Measurements from ENCODE around the gene CES5A.
"Not testable (repeated sequence)": the region's sequence is repeated elsewhere in the genome, so short reads cannot be mapped to it uniquely, and the experiment has no call there.

Gene CES5A, protein sequence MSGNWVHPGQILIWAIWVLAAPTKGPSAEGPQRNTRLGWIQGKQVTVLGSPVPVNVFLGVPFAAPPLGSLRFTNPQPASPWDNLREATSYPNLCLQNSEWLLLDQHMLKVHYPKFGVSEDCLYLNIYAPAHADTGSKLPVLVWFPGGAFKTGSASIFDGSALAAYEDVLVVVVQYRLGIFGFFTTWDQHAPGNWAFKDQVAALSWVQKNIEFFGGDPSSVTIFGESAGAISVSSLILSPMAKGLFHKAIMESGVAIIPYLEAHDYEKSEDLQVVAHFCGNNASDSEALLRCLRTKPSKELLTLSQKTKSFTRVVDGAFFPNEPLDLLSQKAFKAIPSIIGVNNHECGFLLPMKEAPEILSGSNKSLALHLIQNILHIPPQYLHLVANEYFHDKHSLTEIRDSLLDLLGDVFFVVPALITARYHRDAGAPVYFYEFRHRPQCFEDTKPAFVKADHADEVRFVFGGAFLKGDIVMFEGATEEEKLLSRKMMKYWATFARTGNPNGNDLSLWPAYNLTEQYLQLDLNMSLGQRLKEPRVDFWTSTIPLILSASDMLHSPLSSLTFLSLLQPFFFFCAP

DNA sequence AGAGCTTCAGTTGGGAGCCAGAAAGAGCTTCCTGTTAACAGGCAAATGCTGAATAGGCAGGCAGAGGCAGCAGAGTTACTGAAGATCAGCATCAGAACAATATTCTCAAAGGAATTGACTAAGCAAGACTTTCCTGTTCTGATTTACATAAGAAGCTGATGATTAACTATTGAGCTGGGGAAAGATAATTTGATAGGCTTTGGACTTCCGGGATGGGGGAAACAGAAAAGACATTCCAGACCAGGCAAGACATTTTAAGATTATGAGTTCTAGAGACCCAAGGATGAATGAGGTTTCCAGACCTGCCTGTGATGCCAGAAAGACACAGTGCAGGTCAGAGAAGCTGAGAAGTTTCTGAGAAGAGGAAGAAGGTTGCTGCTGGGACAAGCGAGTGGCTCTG, at the start of gene CES5A:
Gene CES5A, minus strand, starts transcription at position 101 of the 400 bp plus-strand sequence. CDS start 152 bp downstream, outside the sequence.
- DNase-seq, result no peak

DNA sequence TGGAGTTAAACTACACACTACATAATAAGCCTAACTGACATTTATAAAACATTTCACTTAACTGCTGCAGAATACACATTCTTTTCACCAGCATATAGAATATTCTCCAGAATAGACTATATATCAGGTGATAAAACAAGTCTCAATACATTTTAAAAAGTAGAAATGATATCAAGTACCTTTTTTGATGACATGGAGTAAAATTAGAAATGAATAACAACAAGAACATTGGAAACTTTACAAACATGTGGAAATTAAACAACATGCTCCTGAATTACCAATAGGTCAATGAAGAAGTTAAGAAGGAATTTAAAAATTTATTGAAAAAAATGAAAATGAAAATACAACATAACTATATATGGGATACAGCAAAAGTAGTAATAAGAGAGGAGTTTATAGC, 47.5 kb upstream of the CES5A start:
- no peak for DNase-seq

DNA sequence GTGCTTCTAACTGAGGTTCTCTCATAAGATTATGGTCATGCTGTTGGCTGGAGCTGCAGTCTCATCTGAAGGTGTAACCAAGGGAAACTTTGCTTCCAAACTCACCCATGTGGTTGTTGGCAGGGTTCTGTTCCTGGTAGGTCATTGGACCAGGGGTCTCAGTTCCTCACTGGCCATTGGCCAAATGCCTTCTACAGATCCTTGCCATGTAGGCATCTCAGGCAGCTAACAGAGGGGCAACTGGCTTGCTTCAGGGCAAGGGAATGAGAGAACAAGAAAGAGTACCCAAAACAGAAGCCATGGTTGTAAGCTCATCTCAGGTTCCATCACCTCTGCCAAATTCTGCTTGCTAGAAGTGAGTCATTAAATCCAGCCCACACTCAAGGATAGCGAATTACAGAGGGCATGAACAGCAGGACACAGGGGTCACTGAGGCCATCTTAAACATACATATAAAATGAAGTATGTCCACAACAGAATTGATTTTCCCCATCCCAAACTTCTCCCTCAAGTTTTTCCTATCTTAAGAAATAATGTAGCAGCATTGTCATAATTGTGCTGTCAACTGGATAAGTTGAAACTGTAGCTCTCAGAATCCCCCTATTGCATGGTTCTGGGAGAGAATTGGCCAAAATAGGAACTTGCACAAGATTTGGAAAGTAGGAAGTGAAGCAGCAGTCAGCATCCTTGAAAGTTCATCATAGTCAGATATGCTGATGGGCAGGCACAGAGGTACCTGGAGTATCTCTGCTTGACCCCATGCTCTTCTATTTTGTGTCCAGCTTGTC, 42.4 kb upstream of the CES5A start:
- no peak for DNase-seq

DNA sequence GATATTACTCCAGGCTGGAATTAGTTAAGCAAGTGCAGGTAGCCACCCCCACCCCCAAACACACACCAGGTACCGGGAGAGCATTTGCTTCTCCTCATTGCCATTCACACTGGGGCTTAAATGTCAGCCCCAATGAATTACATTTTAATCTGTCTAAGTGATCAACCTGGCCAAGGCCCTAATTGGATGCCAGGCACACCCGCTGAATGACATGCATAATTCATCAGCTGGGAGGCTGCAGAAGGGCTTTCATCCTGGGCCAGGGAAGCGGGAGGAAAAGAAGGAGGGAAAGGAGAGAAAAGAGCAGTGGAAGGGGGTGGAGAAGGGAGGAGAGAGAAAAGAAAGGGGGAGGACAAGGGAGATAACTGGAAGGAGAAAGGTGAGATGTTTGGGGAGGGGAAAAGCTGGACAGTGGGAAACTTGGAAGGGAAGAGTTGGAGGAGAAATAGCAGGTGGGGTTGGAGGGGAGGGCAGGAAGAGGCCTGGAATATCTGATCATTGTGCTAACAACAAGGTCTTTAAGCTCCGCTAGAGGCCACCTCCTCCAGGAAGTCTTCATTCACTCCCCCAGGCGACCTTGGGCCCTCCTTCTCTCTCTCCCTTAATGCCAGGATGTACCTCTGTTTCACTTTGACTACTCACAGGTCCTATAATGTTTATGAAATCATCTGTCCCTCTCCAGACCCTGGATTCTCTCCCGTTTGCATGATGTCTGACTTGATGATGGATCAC, 40.1 kb upstream of the CES5A start:
- no peak for DNase-seq

DNA sequence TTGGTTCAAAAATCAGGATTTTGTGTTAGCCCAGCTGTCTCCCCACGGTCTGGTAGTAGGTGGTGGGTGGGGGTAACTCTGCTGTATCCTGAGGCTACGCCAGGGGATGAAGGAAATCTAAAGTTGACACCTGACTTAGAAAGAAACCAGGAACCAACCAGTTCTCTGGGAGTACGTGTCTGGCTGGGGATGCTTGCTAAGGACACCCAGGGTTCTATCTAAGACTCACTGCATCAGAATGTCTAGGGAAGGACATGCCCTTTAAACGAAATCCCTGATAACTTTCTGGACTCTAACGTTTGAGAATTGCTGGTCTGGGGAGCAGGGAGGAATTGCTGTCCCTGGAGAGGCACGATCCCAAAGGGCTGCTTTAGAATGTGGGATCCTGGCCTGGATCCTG, 39.2 kb upstream of the CES5A start:
- DNase-seq, result no peak

DNA sequence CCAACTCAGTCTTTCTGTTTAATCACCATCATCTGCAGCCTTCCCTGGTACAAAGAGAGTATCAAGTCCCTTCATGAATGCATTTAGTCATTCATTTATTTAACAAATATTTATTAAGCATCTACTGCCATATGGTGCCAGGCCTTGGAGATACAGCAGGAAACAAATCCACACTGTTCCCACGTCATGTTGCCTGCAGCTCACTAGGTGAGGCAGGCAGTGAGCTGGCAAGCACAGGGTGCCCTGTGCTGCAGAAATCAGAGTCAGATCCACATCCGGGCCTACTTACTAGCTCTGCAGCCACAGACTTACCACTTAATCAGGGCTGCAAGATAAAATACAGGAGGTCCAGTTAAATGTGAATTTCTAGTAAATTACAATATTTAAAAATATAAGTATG, 38.5 kb upstream of the CES5A start:
- no peak for DNase-seq

DNA sequence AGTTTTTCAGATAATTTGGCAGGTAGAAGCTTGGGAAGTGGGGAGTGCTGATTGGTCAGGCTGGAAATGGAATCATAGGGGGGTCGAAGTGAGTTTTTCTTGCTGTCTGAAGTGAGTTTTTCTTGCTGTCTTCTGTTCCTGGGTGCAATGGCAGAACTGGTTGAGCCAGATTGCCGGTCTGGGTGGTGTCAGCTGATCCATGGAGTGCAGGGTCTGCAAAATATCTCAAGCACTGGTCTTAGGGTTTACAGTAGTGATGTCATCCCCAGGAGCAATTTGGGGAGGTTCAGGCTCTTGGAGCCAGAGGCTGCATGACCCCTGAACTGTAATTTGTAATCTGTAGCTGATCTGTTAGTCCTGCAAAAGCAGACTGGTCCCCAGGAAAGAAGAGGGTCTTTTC, 37.9 kb upstream of the CES5A start:
- not testable (repeated sequence) for DNase-seq

DNA sequence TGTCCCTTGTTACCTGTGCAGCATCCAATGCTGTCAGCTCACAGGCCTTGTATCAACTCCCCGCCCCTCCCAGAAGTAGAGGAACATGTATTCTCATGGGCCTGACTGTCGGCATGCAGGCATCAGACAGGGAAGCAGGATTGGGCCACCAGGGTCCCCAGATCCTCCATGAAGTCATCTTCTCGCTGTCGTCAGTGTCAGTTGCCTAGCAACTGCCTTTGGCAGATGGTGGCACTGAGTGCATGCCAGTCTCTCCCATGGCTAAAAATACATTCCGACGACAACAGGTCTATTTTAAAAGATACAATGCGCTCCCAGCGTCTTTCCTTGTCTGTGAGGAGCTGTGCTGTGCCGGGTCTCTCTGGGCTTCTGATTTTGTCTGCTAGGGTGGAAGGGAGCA, 36.8 kb upstream of the CES5A start:
- no peak for DNase-seq

DNA sequence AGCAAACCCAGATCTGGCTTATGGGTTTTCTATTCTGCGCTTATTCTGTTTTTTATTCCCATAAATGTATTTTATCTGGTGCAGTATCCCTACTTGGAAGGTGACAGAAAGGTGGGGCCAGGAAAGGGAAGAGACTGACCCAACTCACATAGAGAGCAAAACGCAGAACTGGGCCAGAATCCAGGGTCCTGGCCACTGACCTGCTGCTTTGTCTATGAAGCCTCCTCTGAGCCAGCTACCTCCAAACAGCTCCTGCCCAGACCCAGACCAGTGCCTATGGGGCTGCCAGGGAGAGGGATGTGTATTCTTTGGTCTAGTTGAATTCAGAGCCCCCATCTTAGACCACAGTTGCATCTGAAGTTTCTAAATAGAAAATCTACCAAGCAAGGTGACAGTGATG, 36.4 kb upstream of the CES5A start:
- DNase-seq, result no peak

DNA sequence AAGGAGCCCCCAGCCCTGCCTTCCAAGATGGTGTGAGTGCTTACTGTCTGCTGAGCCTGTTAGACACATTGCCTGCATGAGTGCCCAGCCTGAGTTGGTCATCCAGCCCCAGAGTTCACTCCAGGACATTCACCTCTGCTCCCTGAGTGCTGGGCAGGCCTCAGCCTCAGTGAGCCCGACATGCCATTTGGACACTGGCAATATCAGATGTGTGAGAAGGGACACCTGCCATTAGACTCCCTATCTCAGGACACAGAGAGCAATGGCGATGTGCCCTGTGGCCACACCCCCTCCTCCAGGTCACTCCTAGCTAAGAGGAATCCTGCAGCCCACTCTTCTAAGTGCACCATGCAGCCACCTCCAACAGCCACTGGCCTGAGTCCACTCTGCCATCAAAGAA, 34.7 kb upstream of the CES5A start:
- DNase-seq, result no peak

DNA sequence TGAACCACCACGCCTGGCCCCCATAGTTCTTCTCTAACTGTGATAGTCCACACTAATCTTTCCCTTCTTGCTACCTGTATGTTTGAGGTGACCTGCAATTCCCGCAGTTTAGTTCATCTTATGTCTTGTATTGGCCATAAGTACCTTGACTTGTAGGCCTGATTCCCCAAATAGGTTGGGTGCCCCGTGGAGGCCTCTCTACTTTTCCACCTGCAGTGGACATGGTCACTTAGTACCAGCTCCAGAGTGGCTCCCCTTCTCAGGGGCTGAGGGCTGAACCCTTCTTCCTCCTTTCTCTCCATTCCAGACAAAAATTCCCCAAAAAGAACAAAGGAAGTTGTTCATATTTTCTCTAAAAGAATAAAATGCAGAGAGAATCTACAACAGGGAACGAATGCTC, 33.5 kb upstream of the CES5A start:
- DNase-seq, result no peak

DNA sequence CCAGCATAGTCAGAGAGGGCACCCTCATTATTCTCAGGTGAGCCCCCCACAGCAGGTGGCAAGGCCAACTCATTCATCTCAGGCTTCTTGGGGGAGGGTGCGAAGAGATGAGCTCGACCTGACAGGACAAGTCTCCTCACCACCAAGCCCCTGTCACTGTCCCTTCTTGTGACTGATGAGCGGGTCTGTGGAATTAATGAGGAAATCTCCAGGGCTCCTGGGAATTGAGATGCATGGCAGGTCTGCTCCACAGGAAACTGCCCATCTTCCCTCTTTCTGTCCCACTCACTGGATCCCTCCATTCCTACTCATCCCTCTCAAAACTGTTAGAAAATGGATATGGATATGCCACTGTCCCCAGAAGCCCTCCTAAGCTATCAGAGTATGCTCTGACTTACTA, 32.5 kb upstream of the CES5A start:
- DNase-seq, result no peak

DNA sequence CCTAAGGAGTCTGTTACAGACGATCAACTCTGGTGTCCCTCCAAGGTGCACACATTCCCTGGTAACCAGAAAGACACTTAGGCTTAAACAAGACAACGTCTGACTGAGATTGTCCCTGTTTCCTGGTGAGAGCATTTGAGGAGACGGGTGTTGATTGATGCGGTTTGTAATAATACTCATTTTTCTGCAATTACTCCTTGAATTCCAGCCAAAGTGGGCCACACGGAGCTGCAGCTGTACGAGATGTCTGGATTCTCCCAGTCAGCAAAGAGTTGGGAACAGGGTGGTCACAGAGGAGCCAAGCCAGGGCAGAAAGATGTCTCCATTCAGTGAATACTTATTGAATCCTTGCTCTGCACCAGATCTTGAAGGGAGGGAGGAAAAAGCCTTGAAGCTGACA, 30.9 kb upstream of the CES5A start:
- no peak for DNase-seq

DNA sequence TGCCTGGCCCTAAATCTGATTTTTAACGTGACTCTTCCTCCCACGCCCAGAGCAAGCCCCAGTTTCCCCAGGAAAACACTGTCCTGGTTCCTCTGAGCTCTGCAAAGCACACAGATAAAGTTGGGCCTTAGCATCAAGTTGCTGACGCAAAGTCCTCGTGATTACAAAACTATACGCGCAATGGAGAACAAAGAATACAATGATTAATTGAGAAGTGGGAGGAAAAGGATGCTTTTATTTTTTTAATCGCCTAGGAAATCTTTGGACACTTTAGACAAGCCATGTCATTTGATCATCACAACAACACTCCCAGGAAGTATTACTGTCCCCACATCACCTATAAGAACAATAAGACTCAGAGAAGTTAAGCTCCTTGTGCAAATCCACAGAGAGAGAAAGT, 30.5 kb upstream of the CES5A start:
- DNase-seq, result no peak

DNA sequence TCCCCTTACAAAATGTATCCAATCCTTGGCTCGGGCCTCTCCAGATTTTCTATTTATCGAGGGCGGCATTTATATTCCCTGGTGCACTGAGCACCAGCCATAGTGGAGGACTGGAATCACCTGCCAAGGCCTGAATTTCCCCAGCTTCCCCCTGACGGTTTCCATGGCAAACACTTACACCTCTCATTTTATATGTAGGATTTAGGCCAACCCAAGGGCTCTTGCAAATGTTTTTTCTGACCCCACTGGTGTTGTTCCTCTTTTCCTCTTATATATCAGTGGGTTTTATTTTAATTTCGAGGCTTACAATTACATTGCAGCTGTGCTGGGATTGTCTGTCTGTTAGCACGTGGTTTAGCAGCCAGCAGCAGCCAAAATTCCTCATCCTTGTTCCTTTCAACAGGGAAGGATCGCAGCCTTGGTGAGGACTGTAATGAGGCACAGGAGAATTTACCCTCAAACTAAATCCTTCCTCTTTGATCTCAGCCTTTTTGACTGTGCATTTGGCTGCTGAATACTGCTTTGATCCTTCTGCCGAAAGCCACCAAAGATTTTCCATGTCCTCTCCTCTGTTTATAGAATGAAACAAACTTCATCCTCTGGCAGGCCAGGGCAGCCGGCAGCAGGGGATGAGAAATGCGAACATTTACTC, 26.5 kb upstream of the CES5A start:
- DNase-seq, result no peak

DNA sequence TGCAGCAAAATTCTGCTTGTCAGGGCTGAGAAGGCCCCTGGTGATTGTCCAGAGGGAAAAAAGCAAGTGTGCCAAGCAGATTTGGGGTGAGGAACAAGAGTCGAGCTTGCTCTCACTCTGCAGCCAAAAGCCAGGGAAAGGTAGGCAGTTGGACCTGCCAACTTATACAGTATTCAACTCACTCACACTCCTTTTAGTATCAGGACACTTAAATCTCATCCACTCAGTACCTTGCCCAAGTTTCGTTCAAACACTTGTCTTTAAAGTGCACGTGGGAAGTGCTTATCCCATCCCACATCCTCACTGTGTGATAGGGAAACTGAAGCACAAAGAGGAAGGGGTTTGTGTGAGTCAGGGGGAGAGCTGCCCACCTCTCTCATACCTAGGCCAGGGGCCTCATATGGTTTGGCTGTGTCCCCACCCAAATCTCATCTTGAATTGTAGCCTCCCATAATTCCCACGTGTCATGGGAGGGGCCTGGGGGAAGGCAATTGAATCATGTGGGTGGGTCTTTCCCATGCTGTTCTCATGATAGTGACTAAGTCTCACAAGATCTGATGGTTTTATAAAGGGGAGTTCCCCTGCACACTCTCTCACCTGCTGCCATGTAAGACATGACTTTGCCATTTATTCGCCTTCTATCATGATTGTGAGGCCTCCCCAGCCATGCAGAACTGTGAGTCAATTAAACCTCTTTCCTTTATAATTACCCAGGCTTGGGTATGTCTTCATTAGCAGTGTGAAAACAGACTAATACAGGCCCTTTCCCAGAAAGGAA, 25.6 kb upstream of the CES5A start:
- DNase-seq, result no peak

DNA sequence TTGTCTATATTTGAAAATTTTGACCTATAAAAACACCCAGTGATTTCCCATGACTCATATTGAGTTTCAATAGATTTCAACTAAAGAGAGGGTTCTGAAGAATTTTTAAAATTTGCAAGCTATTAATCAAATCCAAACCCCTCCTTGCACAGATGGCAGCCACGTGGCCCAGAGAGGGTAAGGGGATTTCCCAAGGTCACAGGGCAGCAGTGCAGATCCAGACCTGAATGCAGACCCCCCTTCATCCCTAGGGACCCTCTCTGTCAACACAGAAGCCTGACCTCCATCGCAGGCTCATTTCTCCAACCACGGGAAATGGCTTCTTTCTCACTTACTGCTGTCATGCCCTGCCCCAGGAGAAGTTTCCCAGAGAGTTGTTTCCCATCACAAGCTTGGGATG, 24.7 kb upstream of the CES5A start:
- DNase-seq, result no peak

DNA sequence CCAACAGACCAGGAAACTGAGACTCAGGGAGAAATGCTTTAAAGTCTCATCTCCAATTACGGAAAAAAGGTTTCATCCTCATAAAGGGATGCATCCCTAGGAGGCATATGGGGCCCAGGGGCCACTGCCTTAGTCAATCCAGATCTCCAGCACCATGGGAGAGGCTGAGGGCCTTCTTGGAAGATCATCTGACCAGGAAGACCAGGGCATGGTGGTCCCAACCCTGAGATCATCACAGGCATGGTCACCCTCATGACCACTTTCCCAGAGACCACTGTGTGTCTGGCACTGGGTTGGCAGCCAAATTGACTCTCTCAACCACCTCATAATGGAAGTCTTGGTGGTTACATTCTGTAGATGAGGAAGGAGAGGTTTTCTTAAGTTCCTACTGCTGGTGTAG, 23.4 kb upstream of the CES5A start:
- no peak for DNase-seq

DNA sequence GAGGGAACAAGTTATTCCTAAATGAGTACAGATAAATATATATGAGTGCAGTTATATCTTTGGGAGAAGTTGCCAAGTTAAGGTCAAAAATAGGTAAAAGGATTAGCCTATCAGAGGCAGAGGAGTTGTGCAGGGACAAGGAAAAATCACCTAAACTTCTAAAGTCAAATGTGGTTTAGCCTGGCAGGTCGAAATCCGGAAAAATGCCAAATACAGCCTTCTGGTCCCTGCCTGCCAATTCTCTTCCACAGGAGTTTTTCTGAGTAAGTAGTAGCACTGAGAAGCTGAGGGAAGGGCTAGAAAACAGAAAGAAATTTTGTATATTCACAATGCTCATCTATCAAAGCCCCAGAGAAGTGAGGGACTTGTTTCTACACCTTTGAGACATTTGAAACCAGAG, 17.6 kb upstream of the CES5A start:
- no peak for DNase-seq

DNA sequence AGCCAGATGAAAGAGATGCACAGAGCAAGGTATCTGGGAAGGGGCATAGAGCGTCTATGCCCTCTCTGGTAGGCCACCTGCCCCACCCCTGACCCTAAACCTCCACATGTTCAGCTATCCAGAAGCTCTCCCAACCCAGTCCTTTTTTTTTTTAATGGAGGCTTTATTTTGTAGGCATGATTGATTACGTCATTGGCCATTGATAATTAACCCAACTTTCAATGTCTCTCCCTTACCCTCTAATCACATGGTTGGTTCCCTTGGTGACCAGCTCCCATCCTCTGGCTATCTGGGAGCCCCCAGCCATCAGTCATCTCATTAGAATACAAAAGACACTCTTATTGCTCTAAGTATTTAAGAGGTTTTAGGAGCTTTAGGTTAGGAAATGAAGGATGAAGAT, 14.3 kb upstream of the CES5A start:
- no peak for DNase-seq

DNA sequence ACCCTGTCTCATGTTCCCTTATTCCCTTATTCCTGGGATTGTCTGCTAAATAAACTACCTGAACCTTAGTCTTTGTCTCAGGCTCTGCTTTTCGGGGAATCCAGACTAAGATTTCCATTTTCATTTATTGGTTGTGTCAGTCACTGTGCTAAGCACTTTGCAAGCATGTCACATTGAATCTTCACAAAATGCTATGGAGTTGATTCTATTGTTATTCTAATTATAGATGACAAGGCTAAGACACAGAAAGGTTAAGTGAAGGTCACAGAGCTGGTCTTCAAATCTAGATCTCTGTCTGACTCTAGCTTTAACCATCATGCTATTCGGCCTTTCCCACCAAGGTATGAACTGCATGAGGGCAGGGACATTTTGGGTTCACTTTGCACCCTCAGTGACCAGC, 13.4 kb upstream of the CES5A start:
- no peak for DNase-seq

DNA sequence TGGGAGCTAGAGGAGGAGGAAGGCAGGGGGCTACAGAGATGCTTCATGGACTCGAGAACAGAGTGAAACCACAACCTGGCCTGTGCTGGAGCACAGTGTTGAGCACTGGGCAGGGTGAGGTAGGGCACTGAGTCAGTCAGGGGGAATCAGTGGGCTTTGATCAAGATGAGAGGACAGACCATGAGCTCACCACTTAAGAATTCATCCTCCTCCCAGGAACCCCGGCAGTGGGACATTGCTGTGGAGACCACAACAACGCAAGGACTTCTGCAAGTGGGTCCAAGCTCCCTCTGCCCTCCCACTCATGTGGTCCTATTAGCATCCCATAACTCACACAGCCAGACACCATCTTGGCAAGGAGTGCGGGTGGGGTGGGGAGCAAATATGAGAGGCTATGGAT, 1.7 kb upstream of the CES5A start:
- no peak for DNase-seq

All from activated CD4-positive, alpha-beta T cell treated with anti-CD3 and anti-CD28 coated beads for 1 hour (primary cell).